Activated T-helper 17 cell treated with anti-CD3 and anti-CD28 coated beads, Interleukin-2, amount 50 U/mL, for 72 hours (primary cell): ENCODE measurements around the gene SALL1. TPM values are rescaled to one million over a fixed set of nuclear protein-coding genes. Genes with fewer than 3 reads are reported as not detected.
A peak's percentile ranks its signal among the peaks of the same experiment; 100 is the strongest.

Experiments
- ATAC-seq: fragments of 150-1000 bp; cut with Tn5 transposase; replicated peaks from 2 replicates; pipeline ENCODE4 v1.10.0; 2021; ENCODE audit warnings: mild to moderate bottlenecking, moderate library complexity
- H3K27ac Mint-ChIP-seq: one replicate; pipeline ENCODE4 v1.8.0; 2022; ENCODE audit warnings: mixed read lengths
- H3K27me3 Mint-ChIP-seq: one replicate; pipeline ENCODE4 v1.8.0; 2022; ENCODE audit warnings: mixed read lengths
- H3K36me3 Mint-ChIP-seq: one replicate; pipeline ENCODE4 v1.8.0; 2022; ENCODE audit warnings: low read depth, mild to moderate bottlenecking, mixed read lengths
- H3K4me1 Mint-ChIP-seq: one replicate; pipeline ENCODE4 v1.8.0; 2022; ENCODE audit warnings: mixed read lengths
- H3K4me3 Mint-ChIP-seq: one replicate; pipeline ENCODE4 v1.8.0; 2022; ENCODE audit warnings: mild to moderate bottlenecking, mixed read lengths
- H3K9me3 Mint-ChIP-seq: one replicate; pipeline ENCODE4 v1.8.0; 2022; ENCODE audit warnings: mixed read lengths
- total RNA-seq, 2 donors: library from RNA; stranded (reverse); gene quantifications; one replicate each; pipeline ENCODE4 v1.2.3, GENCODE V29; 2022

Gene SALL1
- total RNA-seq, 2 donors from 2014 or later, result not detected

DNA sequence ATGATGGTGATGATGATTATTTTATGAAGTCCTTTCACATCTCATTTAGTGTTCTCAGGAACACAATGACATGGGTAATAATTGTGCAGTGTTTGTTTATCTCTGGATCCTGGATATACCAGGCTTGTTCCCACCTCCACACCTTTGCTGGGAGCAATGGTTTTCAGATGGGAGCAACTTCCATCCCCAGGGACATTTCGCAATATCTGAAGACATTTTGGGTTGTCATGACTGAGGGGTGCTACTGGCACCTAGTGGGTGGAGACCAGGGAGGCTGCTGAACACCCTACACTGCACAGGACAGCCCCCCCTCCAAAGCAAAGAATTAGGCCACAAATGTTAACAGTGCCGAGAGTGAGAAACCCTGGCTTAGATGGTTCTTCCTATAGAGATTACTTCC lies 13.5 kb upstream of the SALL1 start:
- Mint-ChIP-seq H3K4me3 (no peak overlapping the region), H3K4me1 (no peaks in the 10 kb centered on the region), H3K9me3 (no peaks in the 10 kb centered on the region), H3K36me3 (no peaks in the 10 kb centered on the region), H3K27ac (no peak overlapping the region), H3K27me3 (peaks cover 8% of the 10 kb centered on the region)
- no peak for ATAC-seq

DNA sequence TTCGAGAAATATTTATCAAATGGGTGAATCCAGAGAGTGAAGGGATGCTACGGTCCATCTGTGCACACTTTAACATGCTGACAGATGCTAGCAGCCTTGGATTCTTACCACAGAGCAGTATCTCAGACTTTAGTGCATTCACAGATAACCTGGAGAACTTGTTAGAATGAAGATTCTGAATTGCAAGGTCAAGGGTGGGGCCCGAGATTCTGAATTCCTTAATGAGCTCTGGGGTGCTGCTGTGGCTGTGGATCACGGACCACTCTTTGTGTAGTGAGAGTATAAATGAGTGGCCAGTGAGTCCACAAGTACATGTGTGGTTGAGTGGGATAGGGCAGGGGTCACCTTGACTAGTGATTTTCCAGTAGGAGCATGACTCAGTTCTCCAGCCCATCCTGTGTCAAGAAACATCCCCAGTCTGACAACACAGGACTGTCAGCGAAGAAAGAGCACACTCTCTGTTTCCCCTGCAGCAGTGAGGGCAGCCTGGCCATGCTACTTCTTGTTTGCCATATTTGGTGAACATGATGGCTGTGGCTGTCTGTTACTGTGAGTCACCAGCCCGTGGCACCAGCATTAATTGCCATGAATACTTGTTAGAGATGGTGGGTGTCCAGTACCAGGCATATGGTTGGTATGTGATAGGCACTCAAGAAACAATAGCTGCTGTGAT lies 13.0 kb upstream of the SALL1 start:
- Mint-ChIP-seq H3K27ac (no peak overlapping the region), H3K4me3 (no peak overlapping the region), H3K9me3 (no peaks in the 10 kb centered on the region), H3K36me3 (no peaks in the 10 kb centered on the region), H3K27me3 (peaks cover 8% of the 10 kb centered on the region), H3K4me1 (no peaks in the 10 kb centered on the region)
- no peak for ATAC-seq

DNA sequence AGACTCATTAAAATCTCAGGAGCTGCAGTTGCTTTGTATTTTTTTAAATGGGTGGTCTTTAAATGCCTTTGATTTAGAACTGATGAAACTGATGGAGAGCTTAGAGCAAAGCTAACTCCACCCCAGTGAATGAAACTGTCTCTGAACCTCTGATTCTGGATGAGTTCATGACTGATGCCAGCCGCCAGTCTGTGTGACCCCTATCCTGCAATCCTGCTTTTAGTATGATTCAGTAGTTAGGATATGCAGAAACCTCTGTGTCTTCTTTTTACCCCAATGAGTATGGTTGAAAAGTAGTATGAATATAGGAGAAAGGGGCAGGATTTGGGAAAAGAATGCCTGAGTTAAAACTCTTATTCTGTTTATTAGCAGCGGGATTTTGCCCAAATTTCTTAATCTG lies 12.3 kb upstream of the SALL1 start:
- no peak overlapping the region for H3K4me3 Mint-ChIP-seq
- no peak overlapping the region for H3K27ac Mint-ChIP-seq
- H3K4me1 Mint-ChIP-seq, result no peaks in the 10 kb centered on the region
- ATAC-seq, result no peak
- no peaks in the 10 kb centered on the region for H3K36me3 Mint-ChIP-seq
- H3K27me3 Mint-ChIP-seq, result peaks cover 8% of the 10 kb centered on the region
- H3K9me3 Mint-ChIP-seq, result no peaks in the 10 kb centered on the region

DNA sequence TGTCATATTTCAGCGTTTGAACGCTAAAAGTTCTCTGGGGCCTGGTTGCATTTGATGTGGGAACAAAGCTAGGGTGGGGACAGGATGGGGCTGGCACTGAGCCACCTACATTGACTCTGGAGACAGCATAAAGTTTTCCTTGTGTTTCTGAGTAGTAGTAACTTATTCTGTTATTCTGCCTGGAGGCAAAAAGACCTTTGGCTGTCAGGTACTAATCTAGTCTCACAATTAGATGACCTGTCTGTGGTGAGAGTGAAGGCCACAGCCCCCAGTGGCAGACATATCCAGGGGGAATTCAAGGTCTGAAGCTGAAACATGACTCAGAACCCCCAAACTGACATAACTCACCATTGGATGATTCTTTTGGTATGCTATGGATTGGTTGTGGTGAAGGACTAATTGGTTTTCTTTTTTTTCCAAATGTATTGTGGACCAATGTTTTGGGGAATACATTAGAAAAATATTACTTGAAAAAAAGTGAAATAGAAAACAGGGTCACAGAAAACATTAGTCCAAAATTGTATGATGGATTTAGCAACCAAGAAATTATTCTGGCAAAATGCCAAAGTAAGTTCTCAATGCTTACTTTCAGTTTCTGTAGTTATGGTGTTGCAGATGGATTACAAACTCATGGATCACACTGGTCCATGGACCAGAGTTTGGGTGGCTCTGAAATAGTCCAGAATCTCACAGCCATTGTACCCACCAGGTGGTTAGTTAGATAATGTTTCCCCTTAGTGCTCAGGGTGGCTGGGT lies 10.5 kb upstream of the SALL1 start:
- Mint-ChIP-seq H3K36me3 (no peaks in the 10 kb centered on the region), H3K27me3 (peaks cover 22% of the 10 kb centered on the region), H3K27ac (no peak overlapping the region), H3K4me1 (no peaks in the 10 kb centered on the region), H3K9me3 (no peaks in the 10 kb centered on the region), H3K4me3 (no peak overlapping the region)
- ATAC-seq, result no peak

DNA sequence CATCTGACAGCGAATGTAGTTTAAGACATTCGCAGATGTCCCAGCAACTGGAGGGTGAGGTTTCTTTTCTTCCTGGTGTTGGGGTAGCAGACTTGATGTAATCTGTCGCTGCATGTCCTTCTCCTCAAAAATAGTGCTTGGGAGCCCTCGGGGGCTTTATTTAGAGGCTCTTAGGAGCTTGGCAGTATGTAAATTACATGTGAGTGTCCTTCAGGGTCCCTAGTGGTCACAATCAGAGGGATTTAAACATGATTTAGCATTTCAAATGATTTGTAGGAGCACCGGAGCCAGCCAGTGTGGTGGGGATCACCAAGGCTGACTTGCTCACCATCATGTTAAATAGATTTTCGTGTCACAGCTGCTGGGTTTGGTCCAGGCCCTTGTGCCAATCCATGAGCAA lies 8.8 kb upstream of the SALL1 start:
- no peaks in the 10 kb centered on the region for H3K36me3 Mint-ChIP-seq
- H3K27me3 Mint-ChIP-seq, result peaks cover 34% of the 10 kb centered on the region
- no peak overlapping the region for H3K27ac Mint-ChIP-seq
- H3K4me1 Mint-ChIP-seq, result no peaks in the 10 kb centered on the region
- no peak for ATAC-seq
- H3K4me3 Mint-ChIP-seq, result no peak overlapping the region
- no peaks in the 10 kb centered on the region for H3K9me3 Mint-ChIP-seq

DNA sequence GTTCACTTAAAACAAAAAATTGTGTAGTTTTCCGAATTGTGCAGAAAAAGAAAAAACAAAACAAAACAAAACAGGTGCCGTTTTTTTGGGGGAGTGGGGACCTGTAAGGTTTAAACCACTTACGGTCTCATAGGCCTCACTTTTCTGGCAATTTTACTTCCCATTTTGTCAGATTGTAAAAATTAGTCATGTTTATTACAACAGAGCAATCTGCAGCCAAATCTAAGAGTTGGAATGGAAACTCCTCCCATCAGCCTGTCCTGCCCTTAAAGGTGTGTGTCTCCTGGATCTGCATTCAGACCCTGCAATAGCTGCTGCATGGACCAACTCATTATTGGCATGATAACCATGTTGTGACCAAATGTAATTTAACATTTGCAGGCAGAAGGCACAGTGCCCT lies 8.2 kb upstream of the SALL1 start:
- no peaks in the 10 kb centered on the region for H3K4me1 Mint-ChIP-seq
- peaks cover 36% of the 10 kb centered on the region for H3K27me3 Mint-ChIP-seq
- no peak for ATAC-seq
- H3K4me3 Mint-ChIP-seq, result no peak overlapping the region
- H3K9me3 Mint-ChIP-seq, result no peaks in the 10 kb centered on the region
- H3K36me3 Mint-ChIP-seq, result no peaks in the 10 kb centered on the region
- H3K27ac Mint-ChIP-seq, result no peak overlapping the region

DNA sequence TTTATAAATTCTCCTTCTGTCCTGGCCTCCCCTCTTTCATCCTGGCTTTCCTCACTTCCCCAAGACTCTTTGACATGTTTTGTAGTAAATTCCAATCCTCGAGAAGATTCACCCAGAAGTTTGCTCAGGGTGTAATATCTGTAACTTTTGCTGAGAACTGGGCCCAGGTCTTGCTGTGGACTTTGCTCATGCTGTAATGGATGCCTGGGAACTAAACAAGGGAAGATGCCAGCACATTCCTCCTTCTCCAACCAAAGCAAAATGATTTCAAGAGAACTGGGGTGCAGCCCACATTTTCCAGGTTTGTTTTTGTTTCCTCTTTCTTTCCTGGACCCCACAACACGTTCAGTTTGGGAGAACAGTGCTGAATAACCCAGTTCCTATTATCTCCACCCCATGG lies 6.6 kb upstream of the SALL1 start:
- no peak for ATAC-seq
- Mint-ChIP-seq H3K4me3 (no peak overlapping the region), H3K36me3 (peaks cover 11% of the 10 kb centered on the region), H3K4me1 (no peaks in the 10 kb centered on the region), H3K27ac (no peak overlapping the region), H3K27me3 (peaks cover 51% of the 10 kb centered on the region), H3K9me3 (no peaks in the 10 kb centered on the region)

DNA sequence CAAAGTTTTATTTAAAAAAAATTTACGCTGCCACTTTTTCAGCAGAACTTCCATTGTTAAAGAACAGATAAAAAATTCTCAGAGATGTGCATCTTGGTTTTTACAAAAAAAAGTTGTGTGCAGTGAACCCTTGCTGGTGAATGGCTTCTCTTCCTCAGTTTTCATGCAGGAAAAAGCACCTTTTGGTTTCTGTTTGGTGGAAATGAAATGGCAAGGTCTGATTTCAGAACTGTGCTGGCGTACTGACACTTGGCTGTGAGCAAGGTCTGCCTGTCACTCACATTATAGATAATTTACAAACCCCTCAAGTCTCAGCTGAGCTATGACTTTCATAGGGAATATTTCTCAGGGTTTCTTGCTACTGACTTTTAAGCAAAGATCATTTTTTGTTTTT lies 5.7 kb upstream of the SALL1 start:
- no peaks in the 10 kb centered on the region for H3K9me3 Mint-ChIP-seq
- peaks cover 12% of the 10 kb centered on the region for H3K36me3 Mint-ChIP-seq
- no peaks in the 10 kb centered on the region for H3K4me1 Mint-ChIP-seq
- no peak overlapping the region for H3K27ac Mint-ChIP-seq
- H3K27me3 Mint-ChIP-seq, result peaks cover 51% of the 10 kb centered on the region
- no peak for ATAC-seq
- no peak overlapping the region for H3K4me3 Mint-ChIP-seq

DNA sequence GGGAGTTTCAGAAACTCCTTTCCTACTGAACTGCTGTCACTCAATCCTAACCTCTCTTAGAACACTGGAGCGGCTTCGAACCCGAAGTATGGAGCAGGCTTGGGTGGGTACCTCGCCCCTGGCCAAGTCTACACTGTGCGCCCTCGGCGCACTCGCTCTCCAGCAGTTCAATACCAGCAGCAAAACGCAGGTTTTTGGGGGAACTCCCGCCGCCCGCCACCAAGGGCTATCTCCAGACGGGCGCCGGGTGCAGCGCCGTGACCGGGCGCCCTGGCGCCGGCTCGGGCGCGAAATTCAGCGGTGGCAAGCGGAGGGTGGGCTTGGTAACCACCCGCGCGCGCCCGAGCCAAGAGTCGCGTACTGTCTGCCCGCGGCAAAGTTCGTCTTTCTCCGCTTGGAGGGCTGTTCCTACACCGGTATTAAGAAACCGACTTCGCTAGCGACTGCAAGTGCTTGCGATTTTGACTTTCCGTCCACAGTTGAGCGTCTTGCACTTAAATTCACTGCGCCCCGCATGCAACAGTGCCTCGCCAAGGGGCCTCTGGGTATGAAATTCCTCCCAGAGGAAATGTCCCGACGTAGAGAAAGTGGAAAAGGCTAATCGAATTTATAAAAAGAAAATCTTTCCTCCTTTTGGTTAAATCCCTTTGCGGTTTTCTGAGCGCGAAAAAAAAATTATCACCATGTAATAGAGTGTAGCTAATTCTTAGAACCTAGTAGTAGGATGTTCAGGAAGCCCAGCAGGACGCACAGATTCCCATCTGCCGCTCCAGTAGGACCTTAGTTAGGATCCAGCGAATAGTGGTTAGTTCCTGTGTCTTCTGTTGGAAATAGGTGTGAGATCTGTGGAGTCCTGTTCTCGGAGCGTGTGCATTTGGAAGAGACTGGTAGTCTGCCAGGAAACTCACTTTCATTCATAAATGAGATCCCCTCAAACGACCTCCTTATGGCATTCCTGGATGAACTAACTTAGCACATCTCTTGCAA lies 5.0 kb upstream of the SALL1 start:
- Mint-ChIP-seq H3K9me3 (no peaks in the 10 kb centered on the region), H3K27ac (no peak overlapping the region), H3K4me3 (no peak overlapping the region), H3K27me3 (peaks cover 51% of the 10 kb centered on the region), H3K36me3 (peaks cover 12% of the 10 kb centered on the region), H3K4me1 (no peaks in the 10 kb centered on the region)
- ATAC-seq, result no peak

DNA sequence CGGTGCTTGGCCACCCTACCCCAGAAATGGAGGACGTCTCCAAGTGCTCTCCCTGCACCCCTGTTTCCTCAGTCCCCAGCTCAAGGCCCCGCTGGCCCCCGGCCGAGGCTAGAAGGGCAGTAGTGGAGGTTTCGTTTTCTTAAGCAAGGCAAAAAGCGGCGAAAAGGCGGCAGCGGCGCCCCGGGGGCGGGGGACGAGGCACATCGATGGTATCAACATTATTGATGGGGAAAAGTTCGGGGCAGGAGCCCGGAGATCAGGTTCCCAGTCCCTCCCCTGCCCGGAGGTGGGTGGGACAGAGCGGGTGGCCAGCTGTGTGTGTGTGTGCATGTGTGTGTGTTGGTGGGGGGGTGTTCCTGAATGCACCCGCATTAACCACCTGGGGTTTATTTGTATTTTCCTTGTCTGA lies 4.1 kb upstream of the SALL1 start:
- no peak for ATAC-seq
- Mint-ChIP-seq H3K4me1 (no peaks in the 10 kb centered on the region), H3K4me3 (no peak overlapping the region)

DNA sequence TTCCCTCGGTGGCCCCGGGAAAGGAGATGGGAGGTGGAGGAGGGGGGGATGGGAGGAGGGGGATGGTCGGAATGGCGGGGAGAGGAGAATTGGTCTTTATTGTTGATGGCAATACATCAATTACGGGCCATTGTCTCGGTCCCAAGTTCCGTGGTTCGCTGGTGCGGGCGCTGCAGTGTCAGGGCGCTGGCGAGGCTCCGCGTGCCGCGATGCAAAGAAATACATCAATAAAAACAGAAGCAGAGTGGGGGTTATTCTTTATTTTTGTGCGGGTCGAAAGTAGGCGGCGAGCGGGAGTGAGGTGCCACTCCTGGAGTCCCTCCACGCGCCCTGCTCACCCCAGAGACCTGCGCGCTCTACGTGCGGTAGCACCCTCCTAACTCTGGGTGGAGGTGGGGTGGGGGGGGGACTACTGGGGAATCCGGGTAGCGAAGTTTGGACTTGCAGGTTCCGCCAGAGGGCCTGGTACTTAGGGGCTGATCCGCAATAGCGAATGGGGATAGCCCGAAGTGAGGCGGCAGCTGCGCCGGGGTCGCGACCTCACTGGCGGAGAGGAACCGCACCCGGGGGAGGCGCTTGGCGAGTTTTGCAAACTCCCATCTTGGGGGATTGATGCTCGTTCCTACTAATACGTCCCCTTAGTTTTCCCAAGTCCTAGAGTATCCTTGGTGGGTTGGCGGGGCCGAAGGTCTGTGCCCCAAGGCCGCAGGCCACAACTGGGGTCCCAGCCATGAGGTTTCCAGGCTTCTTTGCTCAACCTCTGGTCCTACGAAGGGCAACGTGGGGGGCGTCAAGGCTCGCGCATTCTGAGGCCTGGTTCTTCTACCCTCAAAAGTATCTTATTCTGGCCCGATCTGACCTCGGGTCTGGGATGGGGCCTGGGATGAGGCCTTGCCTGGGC lies 3.5 kb upstream of the SALL1 start:
- Mint-ChIP-seq H3K27me3 (peaks cover 47% of the 10 kb centered on the region), H3K36me3 (peaks cover 12% of the 10 kb centered on the region), H3K4me1 (no peaks in the 10 kb centered on the region), H3K4me3 (no peak overlapping the region), H3K27ac (no peak overlapping the region), H3K9me3 (no peaks in the 10 kb centered on the region)
- ATAC-seq, result no peak

More for the DNA sequence above, 4.1 kb upstream of the SALL1 start:
- Mint-ChIP-seq H3K9me3 (no peaks in the 10 kb centered on the region), H3K27ac (no peak overlapping the region), H3K27me3 (peaks cover 46% of the 10 kb centered on the region), H3K36me3 (peaks cover 12% of the 10 kb centered on the region)

DNA sequence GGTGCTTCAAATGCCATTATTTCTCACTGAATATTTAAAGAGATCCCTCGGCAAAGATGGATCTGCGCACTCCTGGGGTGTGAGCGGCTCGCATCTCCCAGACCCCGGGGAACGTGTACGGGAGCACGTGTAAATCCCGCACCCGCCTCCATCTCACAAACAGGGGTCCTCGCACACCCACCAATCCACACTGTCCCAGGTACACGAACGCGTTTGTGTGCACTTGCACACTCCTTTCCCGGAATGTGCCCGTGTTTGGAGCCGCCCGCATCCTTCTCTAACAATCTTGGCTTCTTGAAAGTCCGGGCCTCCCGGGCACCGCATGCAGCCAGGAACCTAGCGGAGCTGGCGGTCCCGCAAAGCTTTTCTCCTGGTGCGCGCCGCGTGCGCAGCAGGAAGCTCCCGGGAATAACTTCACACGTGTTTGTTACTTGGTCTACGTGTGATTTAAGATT lies 2.5 kb upstream of the SALL1 start:
- Mint-ChIP-seq H3K36me3 (peaks cover 12% of the 10 kb centered on the region), H3K27me3 (peaks cover 55% of the 10 kb centered on the region), H3K9me3 (no peaks in the 10 kb centered on the region), H3K4me3 (no peak overlapping the region), H3K27ac (no peak overlapping the region), H3K4me1 (no peaks in the 10 kb centered on the region)
- no peak for ATAC-seq

DNA sequence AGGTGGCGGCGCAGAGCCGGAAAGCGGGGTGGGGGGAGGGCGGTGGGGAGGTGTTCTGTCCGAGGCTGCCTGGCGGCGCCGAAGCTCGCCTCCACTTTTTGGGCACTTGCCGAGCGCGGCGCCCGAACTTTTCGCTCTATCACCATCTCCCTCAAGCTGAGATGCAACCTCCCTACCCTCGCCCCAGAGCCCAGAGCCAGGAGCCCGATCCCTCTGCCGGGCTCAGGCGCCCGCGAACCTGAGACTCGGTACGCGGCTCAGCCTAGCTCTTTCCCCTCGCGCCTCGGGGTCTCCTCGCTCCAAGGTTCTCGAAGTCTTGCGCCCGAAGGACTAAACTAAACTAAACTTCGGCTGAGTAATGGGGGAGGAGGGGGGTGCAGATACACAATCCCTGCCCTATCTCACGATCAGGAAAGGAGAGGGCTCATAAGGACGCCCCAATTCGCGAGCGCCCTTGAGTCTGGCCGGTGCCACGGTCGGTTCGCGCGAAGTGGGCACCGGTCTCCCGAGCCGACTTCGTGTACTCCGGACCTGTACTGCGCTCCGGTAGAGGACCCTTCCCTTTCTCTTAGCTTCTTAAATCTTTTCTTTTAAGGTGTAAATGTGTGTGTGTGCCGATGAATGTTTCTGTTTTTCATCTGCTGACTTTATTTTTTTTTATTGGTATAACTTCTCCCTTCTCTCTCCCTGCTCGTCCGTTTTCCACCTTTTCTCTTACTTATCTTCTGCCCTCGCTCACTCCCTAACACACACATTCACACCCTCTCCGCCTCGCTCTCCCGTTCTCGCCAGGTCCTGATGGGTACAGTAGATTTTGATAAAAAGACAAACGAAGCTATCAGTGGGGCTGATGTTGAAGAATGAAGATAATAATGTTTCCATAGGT lies 1.9 kb upstream of the SALL1 start:
- H3K27ac Mint-ChIP-seq, result no peak overlapping the region
- H3K4me1 Mint-ChIP-seq, result no peaks in the 10 kb centered on the region
- no peak for ATAC-seq
- H3K36me3 Mint-ChIP-seq, result peaks cover 12% of the 10 kb centered on the region
- peak overlapping the region; percentile 12 for H3K4me3 Mint-ChIP-seq
- no peaks in the 10 kb centered on the region for H3K9me3 Mint-ChIP-seq
- peaks cover 59% of the 10 kb centered on the region for H3K27me3 Mint-ChIP-seq
